A673 (cell line): ENCODE results near the gene CTSZ.

ENCODE experiments used
- CTCF ChIP-seq: fragments of 300-800, 200-600 bp; sonication (generic); conservative IDR thresholded peaks from 2 replicates; pipeline ENCODE4 v1.5.1; 2017; ENCODE audit warnings: low read depth, mild to moderate bottlenecking, antibody characterized with exemption, low read length, moderate library complexity, mixed read lengths
- EZH2 ChIP-seq: fragments of 200-600 bp; sonication (generic); IDR thresholded peaks from 2 replicates; pipeline ENCODE4 v1.6.1; 2017; ENCODE audit warnings: borderline replicate concordance, low read depth, mild to moderate bottlenecking, mixed read lengths, antibody characterized with exemption, low read length; ENCODE audit not compliant: poor library complexity, severe bottlenecking

GRCh38 chr20:59043698-59044097, 36.6 kb upstream of the CTSZ start:
- TF ChIP-seq CTCF (no peak), EZH2 (no peak)
